Measurements from ENCODE around the gene ESPN.

ESPN gene

DNA sequence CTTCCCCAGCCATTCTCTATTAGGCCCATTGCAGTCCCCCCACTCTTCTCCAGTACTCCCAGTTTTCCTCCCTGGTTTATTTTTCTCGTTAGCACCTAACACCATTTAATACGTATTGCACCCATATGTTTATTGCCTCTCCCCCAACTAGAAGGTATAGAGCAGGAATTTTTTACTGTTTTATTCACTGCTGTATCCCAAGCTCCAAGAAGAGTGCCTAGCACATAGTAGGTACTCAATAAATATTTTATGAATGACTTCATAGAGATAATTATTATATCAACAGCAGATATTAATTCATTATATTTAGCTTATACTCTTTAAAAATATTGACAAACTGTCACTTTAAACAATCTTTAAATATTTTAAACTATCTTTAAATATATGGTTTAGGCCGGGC, 25.3 kb upstream of the ESPN start:
- Histone ChIP-seq H3K9me3 (ENCODE audit: control insufficient read depth, insufficient read depth, low read depth, low read length) (no peaks in the 10 kb centered on the region), H3K4me3 (ENCODE audit: low read depth, low read length) (no peak overlapping the region), H3K36me3 (ENCODE audit: control insufficient read depth in 2 of 2, insufficient read depth in 1 of 2, low read length in 2 of 2) (no peaks in the 10 kb centered on the region), H3K4me1 (ENCODE audit: control insufficient read depth, insufficient read depth, low read length) (peaks cover under 1% of the 10 kb centered on the region; the same call in 1 of the 2 replicates), H3K27ac (ENCODE audit: extremely low read depth, low read depth, low read length) (no peak overlapping the region)
- POLR2A ChIA-PET, result interaction anchor here (0.6 kb wide), 1 partner anchor 49 kb away, joined by 3 read pairs; no protein-coding TSS in a partner anchor
- TF ChIP-seq ZNF202 (tag by site-specific recombination; IDR thresholded peaks at IDR 0.05; ENCODE audit: borderline replicate concordance), result no peak
- TF ChIP-seq ZNF341 (tag by site-specific recombination; IDR thresholded peaks at IDR 0.05; ENCODE audit: low read depth), result no peak
- TF ChIP-seq ZNF521 (tag by site-specific recombination; IDR thresholded peaks at IDR 0.05), result no peak
- TF ChIP-seq, protein P1, sequence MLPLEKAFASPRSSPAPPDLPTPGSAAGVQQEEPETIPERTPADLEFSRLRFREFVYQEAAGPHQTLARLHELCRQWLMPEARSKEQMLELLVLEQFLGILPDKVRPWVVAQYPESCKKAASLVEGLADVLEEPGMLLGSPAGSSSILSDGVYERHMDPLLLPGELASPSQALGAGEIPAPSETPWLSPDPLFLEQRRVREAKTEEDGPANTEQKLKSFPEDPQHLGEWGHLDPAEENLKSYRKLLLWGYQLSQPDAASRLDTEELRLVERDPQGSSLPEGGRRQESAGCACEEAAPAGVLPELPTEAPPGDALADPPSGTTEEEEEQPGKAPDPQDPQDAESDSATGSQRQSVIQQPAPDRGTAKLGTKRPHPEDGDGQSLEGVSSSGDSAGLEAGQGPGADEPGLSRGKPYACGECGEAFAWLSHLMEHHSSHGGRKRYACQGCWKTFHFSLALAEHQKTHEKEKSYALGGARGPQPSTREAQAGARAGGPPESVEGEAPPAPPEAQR (tag by site-specific recombination; IDR thresholded peaks at IDR 0.05), result no peak
- TF ChIP-seq ZNF114 (tag by site-specific recombination; IDR thresholded peaks at IDR 0.05), result no peak
- TF ChIP-seq ZNF175 (tag by site-specific recombination; IDR thresholded peaks at IDR 0.05), result no peak
- TF ChIP-seq, protein P2, sequence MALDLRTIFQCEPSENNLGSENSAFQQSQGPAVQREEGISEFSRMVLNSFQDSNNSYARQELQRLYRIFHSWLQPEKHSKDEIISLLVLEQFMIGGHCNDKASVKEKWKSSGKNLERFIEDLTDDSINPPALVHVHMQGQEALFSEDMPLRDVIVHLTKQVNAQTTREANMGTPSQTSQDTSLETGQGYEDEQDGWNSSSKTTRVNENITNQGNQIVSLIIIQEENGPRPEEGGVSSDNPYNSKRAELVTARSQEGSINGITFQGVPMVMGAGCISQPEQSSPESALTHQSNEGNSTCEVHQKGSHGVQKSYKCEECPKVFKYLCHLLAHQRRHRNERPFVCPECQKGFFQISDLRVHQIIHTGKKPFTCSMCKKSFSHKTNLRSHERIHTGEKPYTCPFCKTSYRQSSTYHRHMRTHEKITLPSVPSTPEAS (tag by site-specific recombination; IDR thresholded peaks at IDR 0.05), result no peak
- TF ChIP-seq, protein P3, sequence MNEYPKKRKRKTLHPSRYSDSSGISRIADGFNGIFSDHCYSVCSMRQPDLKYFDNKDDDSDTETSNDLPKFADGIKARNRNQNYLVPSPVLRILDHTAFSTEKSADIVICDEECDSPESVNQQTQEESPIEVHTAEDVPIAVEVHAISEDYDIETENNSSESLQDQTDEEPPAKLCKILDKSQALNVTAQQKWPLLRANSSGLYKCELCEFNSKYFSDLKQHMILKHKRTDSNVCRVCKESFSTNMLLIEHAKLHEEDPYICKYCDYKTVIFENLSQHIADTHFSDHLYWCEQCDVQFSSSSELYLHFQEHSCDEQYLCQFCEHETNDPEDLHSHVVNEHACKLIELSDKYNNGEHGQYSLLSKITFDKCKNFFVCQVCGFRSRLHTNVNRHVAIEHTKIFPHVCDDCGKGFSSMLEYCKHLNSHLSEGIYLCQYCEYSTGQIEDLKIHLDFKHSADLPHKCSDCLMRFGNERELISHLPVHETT (tag by site-specific recombination; IDR thresholded peaks at IDR 0.05), result no peak
- no peak for TF ChIP-seq ZNF843 (tag by site-specific recombination; IDR thresholded peaks at IDR 0.05)
- TF ChIP-seq ZNF560 (tag by site-specific recombination; IDR thresholded peaks at IDR 0.05; ENCODE audit: borderline replicate concordance), result no peak
- TF ChIP-seq ZNF514 (tag by site-specific recombination; IDR thresholded peaks at IDR 0.05), result no peak
- TF ChIP-seq GFI1B (tag by site-specific recombination; IDR thresholded peaks at IDR 0.05), result no peak
- no peak for TF ChIP-seq ZNF623 (tag by site-specific recombination; IDR thresholded peaks at IDR 0.05)
- TF ChIP-seq ZNF791 (tag by site-specific recombination; IDR thresholded peaks at IDR 0.05), result no peak
- TF ChIP-seq ZNF37A (tag by site-specific recombination; IDR thresholded peaks at IDR 0.05), result no peak
- TF ChIP-seq, protein P4, sequence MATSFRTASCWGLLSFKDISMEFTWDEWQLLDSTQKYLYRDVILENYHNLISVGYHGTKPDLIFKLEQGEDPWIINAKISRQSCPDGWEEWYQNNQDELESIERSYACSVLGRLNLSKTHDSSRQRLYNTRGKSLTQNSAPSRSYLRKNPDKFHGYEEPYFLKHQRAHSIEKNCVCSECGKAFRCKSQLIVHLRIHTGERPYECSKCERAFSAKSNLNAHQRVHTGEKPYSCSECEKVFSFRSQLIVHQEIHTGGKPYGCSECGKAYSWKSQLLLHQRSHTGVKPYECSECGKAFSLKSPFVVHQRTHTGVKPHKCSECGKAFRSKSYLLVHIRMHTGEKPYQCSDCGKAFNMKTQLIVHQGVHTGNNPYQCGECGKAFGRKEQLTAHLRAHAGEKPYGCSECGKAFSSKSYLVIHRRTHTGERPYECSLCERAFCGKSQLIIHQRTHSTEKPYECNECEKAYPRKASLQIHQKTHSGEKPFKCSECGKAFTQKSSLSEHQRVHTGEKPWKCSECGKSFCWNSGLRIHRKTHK (tag by site-specific recombination; IDR thresholded peaks at IDR 0.05), result no peak
- TF ChIP-seq ZNF132 (tag by site-specific recombination; IDR thresholded peaks at IDR 0.05; ENCODE audit: borderline replicate concordance), result no peak
- CTCF ChIA-PET, result interaction anchor here (0.6 to 9.4 kb wide), 6 partner anchors 27 to 365 kb away, joined by 3 to 77 read pairs (median 3); no protein-coding TSS in a partner anchor

DNA sequence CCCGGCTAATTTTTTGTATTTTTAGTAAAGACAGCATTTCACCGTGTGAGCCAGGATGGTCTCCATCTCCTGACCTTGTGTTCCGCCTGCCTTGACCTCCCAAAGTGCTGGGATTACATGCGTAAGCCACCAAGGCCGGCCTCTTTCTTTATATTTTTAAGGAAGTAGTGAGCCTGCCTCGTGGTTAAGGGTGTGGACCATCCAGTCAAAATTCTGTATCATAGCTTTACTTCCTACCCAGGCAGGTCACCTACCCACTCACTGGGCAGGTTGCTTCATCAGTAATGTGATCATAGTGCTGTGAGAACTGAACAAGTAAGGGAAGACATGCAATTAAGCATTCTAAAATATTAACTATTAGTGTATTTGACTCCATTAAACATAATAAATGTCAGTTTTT, 22.9 kb upstream of the ESPN start:
- POLR2A ChIA-PET, result interaction anchor here (0.6 kb wide), 1 partner anchor 239 kb away, joined by 6 read pairs; no protein-coding TSS in a partner anchor
- Histone ChIP-seq H3K9me3 (ENCODE audit: control insufficient read depth, insufficient read depth, low read depth, low read length) (no peaks in the 10 kb centered on the region), H3K36me3 (ENCODE audit: control insufficient read depth in 2 of 2, insufficient read depth in 1 of 2, low read length in 2 of 2) (no peaks in the 10 kb centered on the region), H3K4me1 (ENCODE audit: control insufficient read depth, insufficient read depth, low read length) (no peaks in the 10 kb centered on the region), H3K27ac (ENCODE audit: extremely low read depth, low read depth, low read length) (no peak overlapping the region), H3K4me3 (ENCODE audit: low read depth, low read length) (no peak overlapping the region)
- TF ChIP-seq ZNF670 (tag by site-specific recombination; IDR thresholded peaks at IDR 0.05; ENCODE audit: low read depth), result no peak
- CTCF ChIA-PET, result interaction anchor here (0.6 to 9.4 kb wide), 6 partner anchors 24 to 163 kb away, joined by 3 to 68 read pairs (median 10); no protein-coding TSS in a partner anchor
